ENCODE data around the gene LCK. TPM values are rescaled to one million over a fixed set of nuclear protein-coding genes. Genes with fewer than 3 reads are reported as not detected.

LCK gene
- total RNA-seq = 0.51 TPM
- long read RNA-seq, partial matches to known transcripts = 0 of 1 reads
- long read RNA-seq, other reads (novel, unspliced or antisense) = 0 of 1 reads

GRCh38 chr1:32250893-32251716 lies at the start of gene LCK:
Gene LCK (plus strand): TSS chr1:32251265. CDS start chr1:32274330, 23,065 bp downstream.
- ATAC-seq (ENCODE audit: poor library complexity) (no peak), DNase-seq (no peak)
- intact Hi-C loops (cut with DNase I) = no loop called here

DNA sequence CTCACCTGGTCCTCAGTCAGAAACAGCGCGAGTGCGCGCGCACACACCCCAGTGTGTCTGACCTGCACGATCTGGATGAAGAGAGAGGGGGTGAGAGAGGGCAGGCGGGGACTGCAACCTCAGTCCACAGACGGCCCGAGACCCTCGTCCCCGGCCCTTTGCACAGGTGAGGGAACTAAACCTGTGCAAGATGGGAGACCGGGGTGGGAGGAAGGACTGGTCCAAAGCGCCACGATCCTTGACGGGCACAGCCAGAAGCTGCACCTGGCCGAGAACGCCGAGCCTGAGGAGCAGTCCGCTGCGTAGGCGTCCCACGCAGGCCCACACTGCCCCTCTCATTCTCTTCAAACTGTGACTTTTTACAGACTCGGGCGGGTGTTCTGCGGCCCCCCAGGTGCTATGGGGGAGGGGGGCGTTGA lies 46.1 kb upstream of the LCK start:
- ATAC-seq (ENCODE audit: poor library complexity) (no peak), DNase-seq (peak; percentile 39)
- intact Hi-C loops (cut with DNase I) = no loop called here

GRCh38 chr1:32205401-32206370 lies 45.4 kb upstream of the LCK start, which contains the start of gene IQCC:
Gene IQCC (plus strand): TSS chr1:32205671. CDS start chr1:32205682, 11 bp downstream.
- ATAC-seq (ENCODE audit: poor library complexity) = peak; percentile 83
- intact Hi-C loops (cut with DNase I) = no loop called here
- peak; percentile 91 for DNase-seq

DNA sequence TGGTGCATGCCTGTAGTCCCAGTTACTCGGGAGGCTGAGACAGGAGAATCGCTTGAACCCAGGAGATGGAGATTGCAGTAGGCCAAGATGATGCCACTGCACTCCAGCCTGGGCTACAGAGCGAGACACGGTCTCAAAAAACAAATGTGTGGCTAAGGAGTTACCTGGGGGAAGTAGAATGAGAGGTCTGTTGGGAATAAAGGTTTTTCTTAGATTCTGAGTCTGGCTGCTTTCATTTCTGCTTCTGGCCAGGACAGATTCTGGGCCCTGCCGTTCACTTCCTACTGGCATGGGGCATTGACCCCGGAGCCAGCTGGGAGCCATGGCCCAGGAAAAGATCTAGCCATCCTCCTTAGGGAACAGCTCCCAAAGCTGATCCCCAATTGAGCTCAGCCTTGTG lies 42.6 kb upstream of the LCK start:
- ATAC-seq (ENCODE audit: poor library complexity) (no peak), DNase-seq (no peak)
- intact Hi-C loops (cut with DNase I) = no loop called here

DNA sequence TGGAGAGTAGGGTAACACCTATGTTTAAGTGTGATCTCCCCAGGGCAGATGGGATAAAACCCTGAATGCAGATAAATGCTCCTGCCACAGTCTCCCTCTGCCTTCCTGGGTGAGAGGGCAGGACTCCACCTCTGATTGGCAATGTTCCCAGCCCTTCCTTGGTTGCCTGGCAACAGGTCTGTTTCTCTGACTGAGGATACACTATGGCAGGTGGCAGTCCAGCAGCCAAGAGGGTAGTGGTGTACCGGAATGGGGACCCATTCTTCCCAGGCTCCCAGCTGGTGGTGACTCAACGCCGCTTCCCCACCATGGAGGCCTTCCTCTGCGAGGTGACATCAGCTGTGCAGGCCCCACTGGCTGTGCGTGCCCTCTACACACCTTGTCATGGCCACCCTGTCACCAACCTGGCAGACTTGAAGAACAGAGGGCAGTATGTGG lies 42.2 kb upstream of the LCK start, which contains the start of gene DCDC2B:
Gene DCDC2B (plus strand): TSS at position 199 of the 438 bp plus-strand sequence. CDS start 5 bp downstream, at position 204.
- ATAC-seq (ENCODE audit: poor library complexity) (peak; percentile 10), DNase-seq (peak; percentile 60)
- intact Hi-C loops (cut with DNase I) = no loop called here

- DNase-seq (peak; percentile 67), ATAC-seq (ENCODE audit: poor library complexity) (peak; percentile 66)
- intact Hi-C loops (cut with DNase I) = loop anchor here (5.0 kb wide), 1 partner anchor 96 kb away; no protein-coding TSS in a partner anchor
Measured at GRCh38 chr1:32215629-32216480, 35.2 kb upstream of the LCK start.

GRCh38 chr1:32216566-32216965 lies 34.5 kb upstream of the LCK start:
- ATAC-seq (ENCODE audit: poor library complexity) (no peak), DNase-seq (no peak)
- intact Hi-C loops (cut with DNase I) = loop anchor here (5.0 kb wide), 1 partner anchor 96 kb away; no protein-coding TSS in a partner anchor

DNA sequence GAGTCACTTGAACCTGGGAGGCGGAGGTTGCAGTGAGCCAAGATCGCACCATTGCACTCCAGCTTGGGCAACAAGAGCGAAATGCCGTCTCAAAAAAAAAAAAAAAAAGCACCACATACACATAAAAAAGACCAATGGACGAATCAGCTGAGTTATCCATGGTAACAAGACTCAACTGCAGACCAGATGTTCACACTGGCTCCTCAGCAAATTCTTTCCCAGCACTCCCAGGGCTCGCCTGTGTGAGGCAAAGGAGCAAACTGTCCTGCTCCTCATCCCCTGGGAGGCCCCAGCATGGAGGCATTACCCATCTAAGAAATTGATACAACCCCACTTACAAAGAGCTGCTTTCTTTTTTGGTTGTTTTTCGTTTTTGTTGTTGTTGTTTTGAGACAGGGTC lies 32.0 kb upstream of the LCK start:
- DNase-seq = no peak
- ATAC-seq (ENCODE audit: poor library complexity) = no peak
- intact Hi-C loops (cut with DNase I) = loop anchor here (5.0 kb wide), 1 partner anchor 93 kb away; no protein-coding TSS in a partner anchor

DNA sequence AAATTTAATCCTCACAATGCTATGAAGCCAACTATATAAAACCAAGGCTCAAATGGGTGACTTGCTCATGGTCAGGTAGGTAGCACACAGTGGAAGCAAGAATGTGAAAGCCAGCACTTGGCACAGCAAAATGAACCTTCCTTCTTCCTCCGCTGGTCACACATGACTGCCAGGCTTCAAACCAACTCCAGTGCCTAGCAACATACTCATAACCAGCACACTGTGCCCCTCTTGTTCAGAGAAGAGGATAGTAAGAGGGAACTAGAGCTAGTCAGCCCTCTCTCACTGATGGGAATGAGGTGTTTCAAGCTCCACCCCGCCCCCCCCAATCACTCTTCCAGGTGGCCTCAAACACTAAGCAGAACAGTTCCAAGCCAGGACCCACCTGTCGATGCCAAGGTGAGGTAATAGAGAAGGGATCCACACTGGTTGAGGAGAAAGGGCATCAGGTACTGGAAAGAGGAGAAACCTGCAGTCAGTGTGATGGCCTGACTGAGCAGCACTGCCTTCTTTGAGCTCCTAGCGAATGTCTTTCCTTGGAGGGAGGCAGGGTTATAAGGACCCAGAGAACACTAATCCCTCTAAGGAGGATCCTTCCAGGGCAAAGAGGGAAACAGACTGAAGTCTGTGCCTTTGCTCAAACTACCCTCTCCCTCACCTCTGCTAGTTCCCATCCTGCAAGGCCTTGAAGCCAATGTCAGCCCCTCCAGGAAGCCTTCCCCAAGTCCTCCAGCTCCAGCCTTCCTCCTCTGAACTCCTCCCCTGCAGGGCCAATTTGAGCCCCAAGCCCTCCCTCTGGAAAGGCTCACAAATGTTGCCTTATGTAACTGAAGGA lies 30.1 kb upstream of the LCK start:
- no peak for ATAC-seq (ENCODE audit: poor library complexity)
- DNase-seq = no peak
- intact Hi-C loops (cut with DNase I) = no loop called here

GRCh38 chr1:32221581-32221979 lies 29.5 kb upstream of the LCK start:
- DNase-seq = no peak
- intact Hi-C loops (cut with DNase I) = no loop called here
- ATAC-seq (ENCODE audit: poor library complexity) = peak; percentile 53

- ATAC-seq (ENCODE audit: poor library complexity) = peak; percentile 97
- intact Hi-C loops (cut with DNase I) = no loop called here
Measured at GRCh38 chr1:32221980-32222755, 28.9 kb upstream of the LCK start, which contains the start of the genes EIF3I and TMEM234. Gene EIF3I (plus strand): TSS chr1:32222407. CDS start chr1:32222442, 35 bp downstream. Gene TMEM234 (minus strand): TSS chr1:32222353. CDS start chr1:32222322, 31 bp downstream.

DNA sequence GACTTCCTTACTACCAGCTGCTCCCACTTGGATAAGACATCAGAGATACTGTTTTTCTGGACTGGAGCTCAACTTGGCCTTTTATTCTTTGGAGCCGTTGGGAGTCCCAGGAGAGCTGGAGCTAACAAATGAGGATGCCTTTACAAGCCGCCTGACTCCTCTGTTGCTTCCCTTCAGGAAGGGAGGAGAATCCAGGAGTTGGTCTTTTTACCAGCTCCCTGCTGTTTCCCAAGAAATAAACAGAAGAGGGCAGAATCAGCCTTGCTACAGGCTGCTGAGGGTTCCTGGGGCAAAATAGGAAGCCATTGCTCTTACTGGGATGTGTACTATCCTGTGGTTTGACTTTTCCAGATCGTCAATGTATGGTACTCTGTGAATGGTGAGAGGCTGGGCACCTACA lies 27.4 kb upstream of the LCK start:
- DNase-seq (no peak), ATAC-seq (ENCODE audit: poor library complexity) (no peak)
- intact Hi-C loops (cut with DNase I) = no loop called here

More at GRCh38 chr1:32221980-32222755, 28.9 kb upstream of the LCK start, which contains the start of the genes EIF3I and TMEM234:
- peak; percentile 95 for DNase-seq

- intact Hi-C loops (cut with DNase I) = no loop called here
- DNase-seq (no peak), ATAC-seq (ENCODE audit: poor library complexity) (no peak)
Measured at GRCh38 chr1:32224285-32224684, 26.8 kb upstream of the LCK start.

GRCh38 chr1:32228771-32229170 lies 22.3 kb upstream of the LCK start:
- ATAC-seq (ENCODE audit: poor library complexity) (no peak), DNase-seq (no peak)
- intact Hi-C loops (cut with DNase I) = no loop called here

DNA sequence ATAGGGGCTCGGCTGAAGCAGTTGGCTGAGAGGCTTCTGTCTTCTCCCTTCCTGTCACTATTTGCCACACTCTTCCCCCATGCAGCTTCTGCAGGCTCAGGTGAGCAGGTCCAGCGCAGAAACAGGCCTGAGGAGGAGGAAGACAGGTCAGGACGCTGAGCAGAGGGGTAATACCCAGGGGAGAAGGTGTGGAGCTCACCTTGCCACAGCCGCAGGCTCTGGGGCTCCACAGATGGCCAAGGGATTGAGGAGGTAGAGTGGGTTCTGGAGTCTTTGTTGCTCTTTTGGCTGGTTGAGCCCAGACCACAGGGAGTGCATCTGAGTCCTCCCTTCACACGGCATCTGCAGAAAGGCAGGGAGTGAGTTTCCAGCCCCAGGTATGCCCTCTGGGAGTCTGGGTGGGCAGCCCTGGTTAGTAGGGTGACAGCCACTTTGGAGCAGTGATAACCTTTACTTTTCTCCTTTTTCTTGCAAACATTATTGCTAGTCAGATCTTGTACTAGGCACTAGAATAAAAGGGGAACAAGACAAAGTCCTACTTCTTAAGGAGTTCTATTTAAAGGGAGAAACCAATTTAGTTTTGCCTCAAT lies 19.1 kb upstream of the LCK start:
- intact Hi-C loops (cut with DNase I) = no loop called here
- ATAC-seq (ENCODE audit: poor library complexity) (no peak), DNase-seq (no peak)
